Fibroblast of lung (primary cell): ENCODE measurements around the gene POLR3H.
"Not testable (repeated sequence)": the region's sequence is repeated elsewhere in the genome, so short reads cannot be mapped to it uniquely, and the experiment has no call there.

Experiments used
- CTCF ChIP-seq, 2 donors: IDR thresholded peaks in 1 of 2; conservative IDR thresholded peaks in 1 of 2; 1 replicate in 1 of 2; 2 replicates in 1 of 2; pipeline ENCODE4 v1.5.1; 2011 to 2012; ENCODE audit warnings: low read length in 2 of 2, control low read depth in 1 of 2, inconsistent platforms in 1 of 2, low read depth in 1 of 2, mild to moderate bottlenecking in 1 of 2
- EZH2 ChIP-seq: IDR thresholded peaks from 2 replicates; pipeline ENCODE4 v1.5.1; 2012; ENCODE audit warnings: low read length, control low read depth, mild to moderate bottlenecking; ENCODE audit errors: missing control alignments

GRCh38 chr22:41593336-41593960, 49.2 kb upstream of the POLR3H start:
- not testable (repeated sequence) for TF ChIP-seq CTCF (conservative IDR thresholded peaks at IDR 0.05 in 1 of 2, IDR thresholded peaks at IDR 0.05 in 1 of 2; ENCODE audit: low read depth in 1 of 2, low read length in 2 of 2); EZH2
